ENCODE results near the gene NR4A1.
A peak's percentile ranks its signal among the peaks of the same experiment; 100 is the strongest.

Gene NR4A1

DNA sequence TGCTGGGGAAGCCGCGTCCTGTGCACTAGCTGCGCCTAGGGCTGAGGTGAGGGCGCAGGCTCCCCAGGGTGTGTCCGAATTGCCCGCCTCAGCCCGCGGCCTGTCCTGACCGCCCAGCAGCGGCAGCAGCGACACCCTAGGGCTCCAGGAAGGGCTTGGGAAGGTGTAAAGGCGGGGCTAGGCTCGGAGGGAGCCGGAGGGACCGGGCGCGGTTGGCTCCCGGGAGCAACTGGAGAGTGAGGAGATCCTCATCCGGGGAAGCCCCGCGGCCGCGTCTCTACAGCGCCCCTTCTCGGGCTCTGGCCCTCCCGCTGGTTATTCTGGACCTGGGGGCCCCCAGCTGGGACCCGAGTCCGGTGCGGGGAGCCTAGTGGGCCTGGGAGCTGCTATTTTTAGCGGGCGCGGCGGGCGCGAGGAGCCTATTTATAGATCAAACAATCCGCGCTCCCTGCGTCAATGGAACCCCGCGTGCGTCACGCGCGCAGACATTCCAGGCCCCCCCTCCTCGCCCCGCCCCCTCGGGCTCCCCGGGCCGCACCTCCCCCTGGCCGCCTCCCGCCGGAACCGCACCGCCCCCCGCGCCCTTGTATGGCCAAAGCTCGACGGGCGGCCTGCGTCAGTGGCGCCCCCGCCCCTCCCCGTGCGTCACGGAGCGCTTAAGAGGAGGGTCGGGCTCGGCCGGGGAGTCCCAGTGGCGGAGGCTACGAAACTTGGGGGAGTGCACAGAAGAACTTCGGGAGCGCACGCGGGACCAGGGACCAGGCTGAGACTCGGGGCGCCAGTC is at the start of gene NR4A1:
Gene NR4A1, plus strand, starts transcription at position 685 of the 784 bp plus-strand sequence. CDS start 2,887 bp downstream, outside the sequence.
- peak; percentile 70 for DNase-seq

DNA sequence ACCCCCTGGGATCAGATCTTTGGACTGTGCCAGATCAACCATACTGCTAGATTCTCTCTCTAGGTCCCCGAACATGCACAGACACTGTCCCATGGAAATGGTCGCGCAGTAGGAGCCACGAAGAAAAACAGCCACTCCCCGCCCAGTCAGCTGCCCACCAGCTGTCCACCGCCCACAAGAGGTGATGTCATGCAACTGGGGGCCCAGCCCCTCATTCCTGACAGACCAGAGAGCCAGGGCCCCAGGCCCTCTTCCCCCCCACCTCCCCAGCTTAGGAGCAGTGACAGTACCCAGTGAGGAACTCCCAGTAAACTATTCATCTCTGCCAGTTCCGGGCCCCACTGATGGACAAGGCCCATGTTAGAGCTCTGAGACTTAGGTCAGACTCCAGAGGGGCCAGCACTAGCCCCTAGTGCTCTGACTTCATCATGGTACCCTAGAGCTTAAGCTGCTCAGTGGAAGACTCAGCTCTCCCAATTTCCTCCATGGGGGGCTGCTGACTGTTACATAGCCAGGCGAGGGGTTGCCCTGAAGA is 48.2 kb upstream of the NR4A1 start:
- no peak for DNase-seq

DNA sequence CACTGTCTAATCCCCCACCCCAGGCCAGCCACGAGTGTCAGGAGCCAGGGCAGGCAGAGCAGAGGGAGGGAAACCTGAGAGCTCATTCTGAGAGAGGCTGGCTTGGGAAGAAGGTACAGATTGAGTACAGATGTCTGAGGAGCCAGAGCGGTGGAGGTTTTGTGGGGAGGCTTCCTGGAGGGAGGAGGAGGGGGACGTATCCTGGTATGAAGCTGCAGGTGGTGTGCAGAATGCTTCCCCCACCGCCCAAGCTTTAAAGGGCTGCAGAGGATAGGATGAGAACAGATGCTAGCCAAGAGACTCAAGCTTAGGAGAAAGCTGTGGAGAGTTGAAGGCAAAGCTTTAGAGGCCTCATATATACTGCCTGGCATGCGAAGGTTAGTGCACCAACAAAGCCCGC is 47.7 kb upstream of the NR4A1 start:
- DNase-seq, result no peak

DNA sequence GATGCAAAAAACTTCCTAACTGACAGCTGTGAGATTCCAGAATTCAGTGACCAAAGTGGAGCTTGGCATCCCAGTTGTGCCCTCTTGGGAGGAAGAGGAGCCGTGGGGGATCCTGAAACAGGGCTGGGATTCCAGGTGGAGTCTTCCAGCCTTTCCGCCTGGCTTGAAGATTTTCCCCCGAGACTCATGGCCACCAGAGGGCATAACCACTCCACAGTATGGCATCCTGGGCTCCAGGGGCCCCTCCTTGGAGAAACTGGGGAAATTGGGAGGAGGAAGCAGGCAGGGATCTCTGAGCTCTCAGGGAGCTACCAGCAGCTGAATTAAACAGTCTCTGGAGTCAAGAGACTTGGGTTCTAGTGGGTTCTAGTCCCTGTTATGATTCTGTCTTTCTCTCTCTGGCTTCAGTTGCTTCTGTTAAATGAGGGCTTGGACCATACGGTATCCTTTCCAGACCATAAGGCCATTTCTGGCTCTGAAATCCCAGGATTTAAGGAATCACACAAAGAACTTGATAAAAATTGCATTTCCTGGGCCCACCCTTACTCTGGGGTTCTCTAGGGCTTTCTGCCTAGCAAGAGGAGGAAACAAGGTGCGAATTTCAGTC is 47.1 kb upstream of the NR4A1 start:
- peak in 1 of 2 experiments; percentile 32 for DNase-seq

DNA sequence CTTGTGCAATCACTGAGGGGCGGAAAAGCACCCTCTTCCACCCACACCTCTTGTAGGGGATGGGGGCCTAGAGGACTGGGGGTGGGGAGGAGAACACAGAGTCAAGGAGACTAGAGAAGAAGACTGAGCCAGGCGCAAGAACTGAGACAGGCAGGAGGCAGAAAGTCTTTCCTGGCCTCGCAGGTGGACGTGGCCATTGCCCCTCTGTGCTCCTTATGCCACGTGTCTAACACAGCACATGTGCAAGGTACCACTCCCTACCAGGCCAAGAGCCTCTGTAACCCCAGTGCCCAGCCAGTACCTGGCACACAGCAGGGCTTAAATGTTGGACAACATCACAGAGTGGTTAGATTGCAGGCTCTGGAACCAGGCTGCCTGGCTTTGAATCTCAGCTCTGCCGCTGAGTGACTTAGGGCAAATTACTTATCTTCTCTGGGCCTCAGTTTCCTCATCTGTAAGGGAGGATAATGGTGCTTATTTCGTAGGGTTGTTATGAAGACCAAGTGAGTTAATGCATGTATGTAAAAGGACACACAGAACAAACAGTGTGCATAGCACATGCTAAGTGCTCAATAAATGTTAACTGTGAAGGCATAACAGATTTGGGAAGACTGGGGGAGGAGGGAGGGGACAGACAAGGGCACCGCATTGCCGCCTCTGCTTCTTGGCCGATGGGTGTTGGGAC is 45.9 kb upstream of the NR4A1 start:
- no peak for DNase-seq

DNA sequence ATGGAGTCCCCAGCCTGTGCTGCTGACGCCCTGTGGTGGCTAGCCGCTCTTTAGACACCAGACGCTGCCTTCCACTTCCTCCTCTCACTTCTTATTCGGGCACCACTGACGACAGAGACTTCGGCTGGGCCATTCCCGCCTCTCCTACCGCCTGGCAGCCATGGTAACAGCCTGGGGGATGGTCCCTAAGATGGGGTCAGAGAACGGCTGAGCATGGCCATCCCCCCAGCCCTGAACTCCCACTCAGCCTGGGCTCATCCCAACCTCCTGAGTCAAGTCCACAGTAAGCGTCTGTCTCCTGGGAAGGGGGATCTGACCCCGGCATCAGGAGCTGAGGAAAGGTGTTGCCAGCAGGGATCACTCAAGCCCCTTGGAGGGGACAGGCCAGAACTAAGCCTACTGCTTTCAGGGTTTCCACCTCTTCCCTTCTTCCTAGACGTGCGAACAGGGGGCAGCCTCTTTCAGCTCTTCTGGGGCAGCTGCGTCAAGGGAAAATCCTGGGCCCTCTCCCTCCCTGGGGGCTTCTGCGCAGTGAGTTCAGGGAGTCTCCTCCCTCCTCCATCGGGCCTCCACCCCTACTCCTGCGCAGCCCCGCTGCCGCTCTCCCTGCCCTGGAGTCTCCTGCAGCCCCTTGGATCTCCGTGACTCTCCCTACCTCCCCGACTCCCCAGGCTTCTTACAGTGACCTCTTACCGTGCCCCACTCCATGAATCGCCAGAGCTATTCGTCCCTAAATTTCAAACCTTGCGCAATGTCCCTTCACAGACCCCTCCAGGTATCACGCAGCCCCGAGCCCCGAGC is 45.1 kb upstream of the NR4A1 start:
- peak; percentile 75 to 79 for DNase-seq

DNA sequence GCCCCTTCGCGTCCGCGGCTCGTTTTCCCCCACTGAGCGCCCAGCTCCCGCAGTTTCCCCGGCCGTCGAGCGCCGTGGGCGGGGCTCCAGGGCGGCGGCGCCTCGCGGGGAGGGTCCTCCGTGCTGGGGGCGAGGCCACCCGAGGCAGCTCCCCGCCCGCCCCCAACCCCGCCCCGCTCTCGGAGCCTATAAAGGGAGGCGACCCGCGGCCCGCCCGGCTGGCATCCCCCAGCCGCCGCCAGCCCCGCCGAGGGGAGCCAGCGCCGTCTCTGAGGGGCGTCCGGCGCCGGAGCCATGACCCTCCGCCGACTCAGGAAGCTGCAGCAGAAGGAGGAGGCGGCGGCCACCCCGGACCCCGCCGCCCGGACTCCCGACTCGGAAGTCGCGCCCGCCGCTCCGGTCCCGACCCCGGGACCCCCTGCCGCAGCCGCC is 44.5 kb upstream of the NR4A1 start, which contains the start of gene TAMALIN:
Gene TAMALIN, plus strand, starts transcription at position 221 of the 432 bp plus-strand sequence. Its CDS starts 74 bp downstream, at position 295.
- DNase-seq, result peak in 1 of 2 experiments; percentile 20

DNA sequence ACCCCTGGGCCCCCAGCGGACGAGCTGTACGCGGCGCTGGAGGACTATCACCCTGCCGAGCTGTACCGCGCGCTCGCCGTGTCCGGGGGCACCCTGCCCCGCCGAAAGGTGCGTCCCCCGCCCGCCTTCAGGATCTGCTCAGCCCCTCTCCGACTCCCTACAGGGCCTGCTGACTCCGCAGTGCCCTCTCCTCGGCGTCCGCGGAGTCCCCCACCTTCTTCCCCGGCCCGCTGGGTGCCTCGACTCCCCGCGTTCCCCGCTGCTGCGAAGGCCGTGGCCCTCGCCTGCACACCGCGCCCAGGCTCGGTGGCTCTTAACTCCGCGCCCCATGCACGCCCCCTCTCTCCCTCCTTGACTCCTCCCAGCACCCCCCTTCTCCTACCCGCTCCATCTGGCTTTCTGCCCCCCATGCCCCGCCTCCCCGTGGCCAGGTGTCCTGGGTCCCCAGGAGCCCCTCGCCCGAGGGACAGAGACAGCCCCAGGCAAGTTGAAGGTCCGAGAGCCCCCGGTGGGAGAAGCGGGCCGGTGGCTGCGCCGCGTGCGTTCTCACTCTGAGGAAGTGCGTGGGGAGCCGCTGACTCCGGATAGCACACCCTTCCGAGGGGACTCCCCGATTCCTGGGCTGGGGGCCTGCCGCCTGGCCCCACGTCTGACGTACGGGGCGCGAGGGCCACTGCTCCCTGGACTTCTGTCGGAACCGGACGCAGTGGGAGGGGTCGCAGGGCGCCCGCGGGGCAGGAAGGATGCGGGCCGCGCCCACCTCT is 43.9 kb upstream of the NR4A1 start:
- no peak for DNase-seq

DNA sequence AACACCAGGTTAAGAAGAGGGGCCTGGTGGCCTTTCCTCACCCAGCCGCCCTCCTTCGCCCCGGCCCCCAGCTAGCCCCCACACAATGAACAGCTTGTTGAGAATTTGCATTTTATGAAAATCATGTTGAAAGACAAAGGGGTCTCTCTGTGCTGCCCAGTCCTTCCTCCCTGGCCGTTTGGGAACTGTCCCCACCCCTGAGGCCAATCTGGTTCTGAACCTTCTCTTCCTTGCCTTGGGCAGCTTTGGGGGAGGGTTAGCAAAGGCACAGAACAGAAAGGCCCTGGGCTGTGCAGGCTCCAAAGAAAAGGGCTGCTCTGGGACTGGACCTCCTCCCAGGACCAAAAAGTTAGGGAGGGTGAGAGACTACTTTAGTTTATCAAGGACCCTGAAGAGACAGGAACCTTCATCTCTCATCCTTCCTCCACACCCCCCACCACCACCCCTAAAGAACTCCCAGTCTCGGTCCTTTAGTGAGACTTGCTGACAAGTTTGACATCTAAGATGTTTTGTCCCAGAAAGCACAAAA is 43.2 kb upstream of the NR4A1 start:
- DNase-seq, result no peak

DNA sequence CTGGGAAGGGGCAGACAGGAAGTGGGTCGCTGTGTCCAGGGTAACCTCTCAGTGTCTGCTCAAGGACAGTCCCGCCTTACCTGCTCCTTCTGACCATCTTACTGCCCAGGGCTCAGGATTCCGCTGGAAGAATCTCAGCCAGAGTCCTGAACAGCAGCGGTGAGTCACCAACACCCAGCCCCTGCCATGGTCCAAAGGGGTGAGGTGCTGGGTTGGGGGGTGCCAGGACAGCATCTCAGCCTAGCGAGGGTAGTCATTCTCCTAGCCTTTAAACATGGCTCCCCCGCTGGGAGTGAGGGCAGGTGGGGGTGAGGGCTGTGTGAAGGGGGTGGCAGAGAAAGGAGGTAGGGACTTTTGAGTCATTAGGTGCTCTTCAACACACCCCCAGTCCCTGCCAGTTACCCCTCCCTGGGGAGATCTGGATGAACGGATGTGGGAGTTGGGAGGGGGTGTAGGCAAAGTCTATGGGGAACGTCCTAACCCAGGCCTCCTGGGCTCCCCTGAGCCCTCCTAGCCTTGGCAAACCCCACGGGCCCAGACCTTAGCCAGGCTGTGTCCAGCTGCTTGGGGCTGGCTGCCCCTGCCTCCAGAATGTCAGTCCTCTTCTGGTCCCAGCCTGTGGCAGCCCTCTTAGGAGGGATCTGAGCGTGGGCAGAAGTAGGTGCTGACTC is 42.0 kb upstream of the NR4A1 start:
- no peak for DNase-seq

DNA sequence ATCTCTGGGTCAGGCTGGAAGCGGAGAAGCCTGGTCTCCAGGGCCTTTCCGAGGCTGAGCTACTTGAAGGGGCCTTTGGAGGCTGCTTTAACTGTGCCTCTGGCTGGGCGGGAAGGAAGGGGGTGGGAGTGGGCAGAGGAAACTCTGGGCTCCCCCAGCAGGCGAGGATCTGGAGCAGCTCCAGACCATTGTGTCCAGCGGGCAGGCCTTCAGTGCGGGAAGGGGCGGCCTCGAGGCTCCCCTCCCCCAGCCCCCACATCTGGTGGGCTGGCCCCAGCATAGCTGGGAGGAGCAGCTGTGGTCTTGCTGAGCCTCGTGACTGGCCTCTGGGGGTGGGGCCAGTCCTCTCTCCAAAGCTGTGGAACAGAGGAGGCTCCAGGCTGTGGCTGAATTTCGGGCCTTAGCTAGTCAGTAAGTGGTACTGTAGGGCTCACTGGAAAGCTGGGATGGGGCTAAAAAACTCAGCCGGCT is 41.1 kb upstream of the NR4A1 start:
- DNase-seq, result no peak

DNA sequence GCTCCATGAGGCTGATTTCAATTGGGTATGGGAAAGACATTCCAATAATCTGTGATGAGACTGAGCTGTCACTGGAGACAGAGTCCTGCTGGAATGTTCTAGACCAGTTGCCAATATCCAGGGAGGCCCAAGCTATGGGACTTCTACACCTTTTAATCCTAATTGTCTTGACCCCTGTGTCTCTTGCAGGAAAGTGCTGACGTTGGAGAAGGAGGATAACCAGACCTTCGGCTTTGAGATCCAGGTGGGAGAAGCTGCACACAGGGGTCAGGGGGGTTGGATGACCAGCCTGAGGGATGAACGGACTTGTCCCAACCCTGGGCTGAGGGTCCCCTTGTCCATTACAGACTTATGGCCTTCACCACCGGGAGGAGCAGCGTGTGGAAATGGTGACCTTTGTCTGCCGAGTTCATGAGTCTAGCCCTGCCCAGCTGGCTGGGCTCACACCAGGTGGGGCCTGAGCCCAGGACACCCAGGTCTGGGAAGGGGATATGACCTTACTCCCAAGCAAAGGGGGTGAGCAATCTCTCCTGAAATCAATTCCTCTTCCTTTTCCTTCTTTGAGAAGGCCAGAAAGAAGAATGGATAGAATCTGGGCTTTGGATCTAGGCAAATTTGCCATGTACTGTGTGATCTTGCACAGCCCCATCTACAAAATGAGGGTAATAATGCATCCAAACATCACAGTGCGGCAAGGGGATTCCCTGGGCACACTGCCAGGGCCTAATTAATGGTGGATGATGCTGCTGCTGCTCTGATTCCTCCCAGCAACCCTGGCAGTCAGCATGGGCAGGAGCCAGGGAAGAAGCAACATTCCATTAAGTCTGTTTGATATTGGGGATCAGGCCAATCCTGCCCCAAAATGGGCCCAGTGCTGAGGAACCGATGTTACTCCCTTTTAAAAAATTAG is 40.3 kb upstream of the NR4A1 start:
- DNase-seq, result no peak

DNA sequence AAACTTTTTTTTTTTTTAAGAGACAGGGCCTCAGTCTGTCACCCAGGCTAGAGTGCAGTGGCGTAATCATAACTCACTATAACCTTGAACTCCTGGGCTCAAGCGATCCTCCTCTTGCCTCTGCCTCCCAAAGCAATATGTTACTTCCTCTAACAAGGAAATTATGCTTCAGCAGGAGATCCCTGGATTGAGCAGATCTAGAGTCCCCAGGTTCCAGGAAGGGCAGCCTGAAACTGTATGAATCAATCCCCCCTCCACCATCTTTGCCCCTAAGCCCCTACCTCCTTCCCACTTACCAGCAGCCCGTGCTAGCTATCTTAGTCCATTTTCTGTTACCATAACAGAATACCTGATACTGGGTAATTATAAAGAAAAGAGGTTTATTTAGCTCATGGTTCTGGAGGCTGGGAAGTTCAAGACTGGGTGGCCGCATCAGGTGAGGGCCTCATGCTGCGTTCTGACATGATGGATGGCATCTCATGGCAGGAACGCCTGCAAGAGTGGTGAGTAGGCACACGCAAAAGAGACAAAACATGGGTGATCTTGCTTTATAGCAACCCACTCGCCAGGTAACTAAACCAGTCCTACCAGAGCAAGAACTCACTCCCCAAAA is 39.5 kb upstream of the NR4A1 start:
- no peak for DNase-seq

DNA sequence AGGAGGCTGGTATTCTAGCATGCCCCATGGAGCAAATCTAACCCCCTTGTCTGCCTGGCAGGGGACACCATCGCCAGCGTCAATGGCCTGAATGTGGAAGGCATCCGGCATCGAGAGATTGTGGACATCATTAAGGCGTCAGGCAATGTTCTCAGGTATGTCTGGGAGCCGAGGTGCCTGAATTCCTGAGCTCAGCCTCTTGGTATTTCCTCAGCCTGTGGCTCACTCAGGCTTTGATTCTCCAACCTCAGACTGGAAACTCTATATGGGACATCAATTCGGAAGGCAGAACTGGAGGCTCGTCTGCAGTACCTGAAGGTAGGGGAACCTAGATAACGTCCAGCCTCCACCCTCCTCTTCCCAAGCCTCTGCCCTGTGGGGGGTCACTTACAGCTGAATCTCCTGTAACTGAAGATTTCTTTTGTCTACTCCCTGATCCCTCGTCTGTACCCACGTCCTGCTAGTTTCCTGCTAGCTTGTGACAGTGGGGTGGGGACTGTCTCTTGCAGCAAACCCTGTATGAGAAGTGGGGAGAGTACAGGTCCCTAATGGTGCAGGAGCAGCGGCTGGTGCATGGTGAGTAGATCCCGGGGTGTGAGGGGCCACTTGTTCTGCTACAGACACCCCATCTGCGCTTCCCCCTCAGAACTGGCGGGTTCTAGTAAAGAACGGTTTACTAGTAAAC is 37.5 kb upstream of the NR4A1 start:
- no peak for DNase-seq

DNA sequence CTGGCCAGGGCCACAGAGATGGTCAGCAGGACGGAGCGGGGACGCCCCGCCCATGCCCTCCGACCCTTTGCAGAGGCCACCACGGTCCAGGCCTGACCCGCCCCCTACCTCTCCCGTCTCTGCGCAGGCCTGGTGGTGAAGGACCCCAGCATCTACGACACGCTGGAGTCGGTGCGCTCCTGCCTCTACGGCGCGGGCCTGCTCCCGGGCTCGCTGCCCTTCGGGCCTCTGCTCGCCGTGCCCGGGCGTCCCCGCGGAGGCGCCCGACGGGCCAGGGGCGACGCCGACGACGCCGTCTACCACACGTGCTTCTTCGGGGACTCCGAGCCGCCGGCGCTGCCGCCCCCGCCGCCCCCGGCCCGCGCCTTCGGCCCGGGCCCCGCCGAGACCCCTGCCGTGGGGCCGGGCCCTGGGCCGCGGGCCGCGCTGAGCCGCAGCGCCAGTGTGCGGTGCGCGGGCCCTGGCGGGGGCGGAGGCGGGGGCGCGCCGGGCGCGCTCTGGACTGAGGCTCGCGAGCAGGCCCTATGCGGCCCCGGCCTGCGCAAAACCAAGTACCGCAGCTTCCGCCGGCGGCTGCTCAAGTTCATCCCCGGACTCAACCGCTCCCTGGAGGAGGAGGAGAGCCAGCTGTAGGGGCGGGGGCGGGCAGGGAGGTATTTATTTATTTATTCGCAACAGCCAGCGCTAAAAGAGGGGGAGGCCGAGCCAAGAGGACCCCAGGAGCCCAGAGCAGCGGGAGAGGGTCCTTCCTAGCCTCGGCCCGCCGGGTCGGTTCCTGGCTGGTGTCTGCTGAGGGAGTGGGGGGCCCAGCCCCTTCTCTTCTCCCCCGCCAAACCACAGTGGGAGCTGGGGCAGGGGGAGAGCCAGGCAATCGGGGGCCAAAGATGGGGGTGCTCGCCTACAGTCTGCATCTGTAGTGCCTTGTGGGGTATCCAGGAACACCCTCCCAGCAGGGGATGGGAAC is 36.4 kb upstream of the NR4A1 start:
- DNase-seq, result no peak

DNA sequence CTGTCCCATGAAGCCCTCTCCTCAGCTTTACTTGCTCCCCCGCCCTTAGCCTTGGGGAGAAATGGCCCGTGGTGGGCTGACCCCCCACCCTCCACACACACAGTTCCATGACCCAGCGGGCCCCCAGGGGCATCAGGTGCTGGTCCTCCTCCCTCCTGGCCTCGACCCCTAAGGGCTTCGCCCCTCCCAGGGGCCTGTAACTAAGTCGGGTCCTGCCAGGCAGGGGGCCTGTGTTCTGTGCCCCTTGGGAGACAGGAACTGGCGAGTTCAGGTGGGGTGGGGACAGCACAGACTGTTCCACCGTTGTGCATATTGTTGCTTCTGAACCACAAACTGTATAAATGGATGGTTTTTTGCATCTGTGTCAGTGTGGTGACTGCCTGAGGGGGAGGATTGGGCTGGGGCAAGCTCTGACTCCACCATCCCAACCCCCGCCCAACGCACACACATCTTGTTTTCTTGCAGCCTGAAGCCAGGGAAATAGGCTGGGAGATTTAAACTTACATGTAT is 35.7 kb upstream of the NR4A1 start:
- DNase-seq, result no peak

DNA sequence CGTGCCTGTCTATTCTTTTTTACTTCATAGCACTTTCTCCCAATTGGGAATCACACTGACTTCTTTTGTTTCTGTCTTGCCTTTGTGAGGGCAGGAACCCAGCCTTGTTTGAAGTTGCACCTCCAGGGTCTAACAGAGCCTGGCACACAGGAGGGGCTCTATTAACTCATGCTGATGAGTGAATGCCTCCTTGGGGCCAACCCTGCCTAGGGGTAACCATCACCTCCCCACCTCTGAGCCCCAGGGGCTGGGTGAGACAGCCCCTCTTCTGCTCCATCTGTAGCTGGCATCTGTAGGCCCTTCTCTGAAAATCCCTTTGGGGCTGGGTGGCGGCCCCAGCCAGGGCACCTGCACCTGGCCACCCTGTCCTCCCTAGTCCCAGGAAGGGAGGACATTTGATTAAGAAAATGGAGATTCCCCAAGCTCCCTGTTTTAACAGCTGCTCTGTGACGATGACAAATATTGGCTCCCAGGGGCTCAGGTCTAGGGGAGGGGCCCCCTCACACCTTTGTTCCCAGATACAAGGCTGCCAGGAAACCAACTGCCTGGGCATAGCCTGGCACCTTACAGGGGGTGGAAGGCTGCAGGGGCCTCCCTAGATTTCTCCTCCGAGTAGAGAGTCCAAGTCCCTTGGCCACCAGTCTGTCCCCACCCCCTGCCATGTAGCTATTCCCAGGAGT is 32.7 kb upstream of the NR4A1 start:
- no peak for DNase-seq

Measured in Kasumi-1 (cell line).